GM21737 (cell line): ENCODE data around the gene JPT2.

Experiments
- ATAC-seq: cut with Tn5 transposase; IDR thresholded peaks from one replicate; pipeline ENCODE4 v1.9.1; 2021; ENCODE audit warnings: mild to moderate bottlenecking, moderate library complexity; ENCODE audit not compliant: unreplicated experiment

The JPT2 gene

GRCh38 chr16:1651094-1651973 is 26.7 kb upstream of the JPT2 start:
- ATAC-seq = no peak

- ATAC-seq = no peak
These were observed 26.1 kb upstream of the JPT2 start for GRCh38 chr16:1651974-1652312.

GRCh38 chr16:1653023-1653422 is 25.1 kb upstream of the JPT2 start:
- no peak for ATAC-seq

GRCh38 chr16:1654505-1655268 is 23.4 kb upstream of the JPT2 start:
- ATAC-seq = no peak

- no peak for ATAC-seq
These were observed 22.7 kb upstream of the JPT2 start for GRCh38 chr16:1655269-1655807.

GRCh38 chr16:1655909-1656807 is 21.9 kb upstream of the JPT2 start:
- ATAC-seq = no peak

GRCh38 chr16:1656808-1657617 is 21.1 kb upstream of the JPT2 start:
- ATAC-seq = no peak

GRCh38 chr16:1657841-1658240 is 20.2 kb upstream of the JPT2 start:
- ATAC-seq = no peak

GRCh38 chr16:1659031-1659430 is 19.0 kb upstream of the JPT2 start:
- no peak for ATAC-seq

GRCh38 chr16:1661826-1662225 is 16.3 kb upstream of the JPT2 start:
- no peak for ATAC-seq

- ATAC-seq = no peak
These were observed 15.5 kb upstream of the JPT2 start for GRCh38 chr16:1662543-1662942.

- no peak for ATAC-seq
These were observed 12.2 kb upstream of the JPT2 start for GRCh38 chr16:1665829-1666228.

- no peak for ATAC-seq
These were observed 11.8 kb upstream of the JPT2 start for GRCh38 chr16:1666316-1666715.

- no peak for ATAC-seq
These were observed 10.8 kb upstream of the JPT2 start for GRCh38 chr16:1667271-1667670.

- no peak for ATAC-seq
These were observed 10.2 kb upstream of the JPT2 start for GRCh38 chr16:1667916-1668315.

GRCh38 chr16:1668612-1669319 is 9.3 kb upstream of the JPT2 start:
- no peak for ATAC-seq

- ATAC-seq = no peak
These were observed 8.4 kb upstream of the JPT2 start for GRCh38 chr16:1669698-1670097.

GRCh38 chr16:1670371-1670770 is 7.7 kb upstream of the JPT2 start:
- no peak for ATAC-seq

- no peak for ATAC-seq
These were observed 7.2 kb upstream of the JPT2 start for GRCh38 chr16:1670866-1671265.
